SH-SY5Y (cell line): ENCODE results near the gene ZDHHC14.

Experiments
- GATA2 ChIP-seq: IDR thresholded peaks from 2 replicates; pipeline ENCODE4 v1.6.1; 2011; ENCODE audit warnings: mild to moderate bottlenecking, low read depth, low read length
- GATA3 ChIP-seq: IDR thresholded peaks from 2 replicates; pipeline ENCODE4 v1.6.1; 2011; ENCODE audit warnings: low read depth, mild to moderate bottlenecking, low read length, moderate library complexity

Gene ZDHHC14

GRCh38 chr6:157651731-157652490 lies 270.9 kb downstream of the ZDHHC14 start:
- TF ChIP-seq GATA2, result no peak
- TF ChIP-seq GATA3, result no peak

GRCh38 chr6:157652601-157653363 lies 271.8 kb downstream of the ZDHHC14 start:
- no peak for TF ChIP-seq GATA3
- TF ChIP-seq GATA2, result no peak

GRCh38 chr6:157653521-157653920 lies 272.5 kb downstream of the ZDHHC14 start:
- TF ChIP-seq GATA3 (no peak), GATA2 (no peak)

- TF ChIP-seq GATA2, result no peak
Observed at GRCh38 chr6:157655139-157655538, 274.1 kb downstream of the ZDHHC14 start.

GRCh38 chr6:157656437-157656997 lies 275.5 kb downstream of the ZDHHC14 start:
- no peak for TF ChIP-seq GATA3
- no peak for TF ChIP-seq GATA2

GRCh38 chr6:157657754-157658153 lies 276.8 kb downstream of the ZDHHC14 start:
- TF ChIP-seq GATA2 (no peak), GATA3 (no peak)

- no peak for TF ChIP-seq GATA2
- no peak for TF ChIP-seq GATA3
Observed at GRCh38 chr6:157658301-157658700, 277.3 kb downstream of the ZDHHC14 start.

GRCh38 chr6:157659536-157660271 lies 278.7 kb downstream of the ZDHHC14 start:
- TF ChIP-seq GATA3 (no peak), GATA2 (no peak)

- TF ChIP-seq GATA3 (no peak), GATA2 (no peak)
Observed at GRCh38 chr6:157660414-157660813, 279.4 kb downstream of the ZDHHC14 start.

GRCh38 chr6:157661652-157662051 lies 280.7 kb downstream of the ZDHHC14 start:
- TF ChIP-seq GATA2, result no peak
- no peak for TF ChIP-seq GATA3

- TF ChIP-seq GATA3, result no peak
- TF ChIP-seq GATA2, result no peak
Observed at GRCh38 chr6:157663261-157663660, 282.3 kb downstream of the ZDHHC14 start.

GRCh38 chr6:157665180-157665579 lies 284.2 kb downstream of the ZDHHC14 start:
- TF ChIP-seq GATA2 (no peak), GATA3 (no peak)

GRCh38 chr6:157666729-157667128 lies 285.7 kb downstream of the ZDHHC14 start:
- TF ChIP-seq GATA2 (no peak), GATA3 (no peak)
